NCI-H128 (cell line): ENCODE results near the gene PRR16.
"Not testable (repeated sequence)": the region's sequence is repeated elsewhere in the genome, so short reads cannot be mapped to it uniquely, and the experiment has no call there.

Source experiments
- DNase-seq: peaks from one replicate; lab custom pipeline; 2025; ENCODE audit not compliant: unreplicated experiment; lab: John Stamatoyannopoulos, UW

The PRR16 gene

DNA sequence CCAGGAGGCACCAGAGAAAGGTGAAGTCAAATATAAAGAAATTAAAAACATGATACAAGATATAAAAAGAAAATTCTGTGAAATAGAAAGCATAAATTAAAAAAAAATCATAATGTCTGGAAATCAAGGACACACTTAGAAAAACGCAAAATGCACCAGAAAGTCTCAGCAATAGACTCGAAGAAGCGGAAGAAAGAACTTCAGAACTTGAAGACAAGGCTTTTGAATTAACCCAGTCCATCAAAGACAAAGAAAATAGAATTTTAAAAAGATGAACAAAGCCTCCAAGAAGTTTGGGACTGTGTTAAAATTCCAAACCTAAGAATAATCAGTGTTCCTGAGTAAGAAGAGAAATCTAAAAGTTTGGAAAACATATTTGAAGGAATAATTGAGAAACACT is 168.3 kb downstream of the PRR16 start:
- no peak for DNase-seq

DNA sequence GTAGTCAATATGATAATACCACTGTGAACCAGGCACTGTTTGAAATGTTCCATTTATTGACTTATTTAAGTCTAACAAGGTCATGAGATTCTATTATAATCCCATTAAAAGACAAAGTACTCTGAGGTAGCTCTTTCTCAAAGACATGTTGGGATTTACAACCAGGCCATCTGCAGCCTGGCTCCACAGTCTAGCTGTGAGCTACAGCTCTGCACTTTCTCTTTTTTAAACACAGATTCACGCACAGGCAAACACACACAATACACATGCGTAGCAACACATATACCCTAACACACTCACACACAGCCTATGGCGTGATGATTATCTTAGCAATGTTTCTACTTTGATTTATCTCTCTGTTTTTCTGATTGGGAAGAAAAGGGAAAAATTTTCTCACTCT is 174.3 kb downstream of the PRR16 start:
- DNase-seq: no peak

DNA sequence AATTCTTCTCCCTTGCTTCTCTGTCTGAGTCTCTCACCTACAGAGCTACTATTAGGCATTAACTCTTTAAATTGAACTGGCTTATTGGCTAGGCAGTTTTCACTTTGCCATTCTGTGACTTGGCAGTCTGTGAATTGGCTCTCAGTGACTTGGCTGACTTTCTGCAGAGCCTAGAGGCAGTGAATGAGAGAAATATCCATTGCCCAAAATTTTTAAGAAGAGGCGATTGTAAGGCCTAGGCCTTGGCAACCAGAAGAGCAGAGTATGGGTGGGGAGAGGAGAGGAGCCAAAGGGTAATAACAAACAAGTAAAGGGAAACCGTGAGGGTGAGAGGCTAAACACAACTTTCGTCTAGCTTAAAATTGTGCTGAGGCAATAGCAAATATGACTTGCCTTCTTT is 176.7 kb downstream of the PRR16 start:
- DNase-seq: no peak

DNA sequence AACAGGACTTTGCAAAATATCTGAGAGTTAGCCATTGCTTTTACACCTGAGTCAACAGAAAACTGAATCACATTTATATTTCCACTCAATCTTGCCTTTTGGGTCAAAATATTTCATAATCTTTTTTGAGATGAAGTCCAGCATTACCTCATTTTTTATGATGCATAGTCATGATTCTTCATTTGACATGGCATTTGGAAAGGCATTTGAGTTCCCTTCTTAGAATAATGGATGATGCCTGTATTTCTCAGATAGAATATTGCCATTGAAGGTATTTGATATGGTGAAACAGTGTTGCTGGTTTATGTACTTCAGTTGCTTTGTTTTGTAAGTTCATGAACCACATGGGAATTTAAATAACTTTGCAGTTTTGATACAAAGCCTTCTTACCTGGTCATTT is 180.4 kb downstream of the PRR16 start:
- DNase-seq: no peak

DNA sequence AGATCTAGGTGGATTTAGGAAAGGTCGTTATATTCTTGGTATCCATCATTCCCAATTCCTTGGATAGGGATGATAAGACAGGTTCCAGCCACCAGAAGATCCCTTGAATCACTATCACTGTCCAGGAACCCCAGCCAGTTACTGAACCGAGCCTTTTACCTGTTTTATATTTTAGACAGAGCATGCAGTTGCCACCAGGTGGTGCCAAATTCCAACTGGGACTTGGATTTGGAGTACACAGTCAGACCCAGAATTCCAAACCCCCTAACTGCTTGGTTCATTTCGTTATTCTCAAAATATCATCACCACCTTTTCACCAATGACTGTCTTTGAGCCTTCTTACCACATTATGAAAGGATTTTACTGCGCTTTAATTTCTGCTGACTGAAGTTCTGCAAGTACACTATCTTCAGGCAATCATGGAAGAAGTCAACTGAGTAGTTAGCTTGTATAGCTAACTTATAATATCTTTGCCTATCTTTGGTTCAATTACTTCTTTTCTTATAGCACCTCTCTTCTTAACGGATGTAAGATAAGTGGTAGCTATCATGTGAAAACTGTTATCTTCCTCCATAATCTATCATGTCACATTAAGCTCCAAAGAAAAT is 191.8 kb downstream of the PRR16 start:
- DNase-seq: no peak

DNA sequence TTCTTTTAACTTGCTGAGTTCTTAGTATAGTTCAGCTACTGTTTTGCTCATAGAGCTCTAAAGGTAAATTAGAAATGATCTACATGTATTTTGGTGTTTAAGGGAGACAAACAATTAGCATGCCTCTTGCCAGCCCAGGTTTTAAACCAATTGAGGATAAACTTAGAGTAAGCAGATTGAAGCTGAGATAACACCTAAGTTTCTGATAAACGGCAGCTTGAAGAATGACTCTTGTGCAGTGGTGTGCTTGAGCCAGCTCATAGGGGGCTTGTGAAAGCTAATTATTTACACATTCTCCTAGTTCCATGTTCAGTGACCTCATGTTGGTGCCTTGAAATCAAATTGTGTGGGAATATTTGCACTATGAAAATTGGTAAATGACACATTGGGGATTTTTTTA is 193.0 kb downstream of the PRR16 start:
- no peak for DNase-seq

- no peak for DNase-seq
Observed at GRCh38 chr5:120677481-120677880, 213.4 kb downstream of the PRR16 start.

GRCh38 chr5:120678279-120678678 is 214.2 kb downstream of the PRR16 start:
- DNase-seq: no peak

DNA sequence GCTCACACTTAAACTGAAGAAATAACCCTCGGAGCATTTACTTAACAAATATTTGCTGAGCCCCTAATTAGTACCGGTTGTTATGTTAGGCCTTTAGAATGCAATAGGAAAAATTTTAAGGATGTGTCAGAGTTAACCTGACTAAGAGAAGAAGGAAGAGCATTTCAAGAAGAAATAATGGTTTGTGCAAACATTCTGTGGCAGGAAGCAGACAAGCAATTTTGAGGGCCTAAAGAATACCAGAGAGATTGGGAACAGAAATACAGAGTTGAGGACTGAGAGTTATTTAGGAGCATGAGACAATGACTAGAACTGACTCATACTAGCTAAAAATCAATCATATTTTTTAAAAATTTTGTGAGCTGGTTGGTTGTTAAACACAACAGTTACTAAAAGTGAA is 218.8 kb downstream of the PRR16 start:
- no peak for DNase-seq

- no peak for DNase-seq
Observed at GRCh38 chr5:120683580-120683979, 219.5 kb downstream of the PRR16 start.

DNA sequence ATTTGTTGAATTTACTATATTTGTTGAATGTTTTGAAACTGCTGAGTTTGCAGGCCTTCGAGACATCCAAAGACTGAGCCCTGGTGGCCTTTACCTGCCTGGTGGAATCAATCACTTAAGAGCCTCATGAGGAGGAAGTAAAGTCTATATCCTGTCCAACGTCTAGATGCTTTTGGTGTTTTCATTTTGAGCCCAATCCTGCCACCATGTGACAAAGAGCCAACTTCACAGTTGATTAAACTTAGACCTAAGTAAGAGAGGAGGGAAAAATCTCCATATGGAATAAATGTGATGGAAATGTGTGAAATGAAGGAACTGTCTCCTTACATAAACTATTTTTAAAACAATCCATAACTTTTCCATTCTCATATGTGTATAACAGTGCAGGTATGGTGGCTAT is 220.1 kb downstream of the PRR16 start:
- no peak for DNase-seq

- DNase-seq: no peak
Observed at GRCh38 chr5:120684749-120685415, 220.8 kb downstream of the PRR16 start.

DNA sequence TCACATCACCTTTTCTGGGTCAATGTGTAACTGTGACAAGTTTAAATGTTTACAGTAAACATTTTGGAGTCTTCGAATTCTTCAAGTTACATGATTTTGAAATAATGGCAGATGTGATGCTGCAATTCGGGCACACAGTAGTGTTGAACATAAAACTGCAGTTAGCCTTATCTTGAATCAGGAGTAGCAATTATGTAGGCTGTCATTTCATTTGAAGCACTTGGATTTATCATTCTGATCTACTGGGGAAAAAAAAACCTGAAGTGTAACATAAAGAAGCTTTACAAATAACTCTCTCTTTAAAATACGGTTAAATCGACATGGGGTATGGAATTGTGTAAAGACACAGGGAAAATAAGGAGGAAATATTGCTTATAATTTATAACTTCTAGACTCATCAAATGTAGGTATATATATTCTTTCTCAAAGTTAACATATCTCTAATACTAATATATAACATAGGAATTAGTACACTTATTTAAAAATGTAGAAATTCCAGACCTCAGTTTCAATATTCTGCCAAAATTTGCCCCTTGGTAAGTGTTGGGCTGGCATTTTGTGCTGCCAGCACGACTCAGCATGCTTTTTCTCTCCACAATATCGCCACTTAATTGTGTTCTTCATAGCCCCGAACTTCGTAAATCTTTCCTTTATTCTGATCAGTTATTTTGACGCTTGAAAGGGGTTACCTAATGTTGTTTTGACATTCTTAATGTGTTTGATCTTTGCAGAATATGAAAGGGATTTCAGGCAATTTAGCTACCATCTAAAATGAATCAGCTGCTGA is 226.7 kb downstream of the PRR16 start:
- DNase-seq: no peak

GRCh38 chr5:120692325-120692724 is 228.2 kb downstream of the PRR16 start:
- no peak for DNase-seq

- no peak for DNase-seq
Observed at GRCh38 chr5:120695368-120695880, 231.3 kb downstream of the PRR16 start.

- DNase-seq: no peak
Observed at GRCh38 chr5:120697147-120697546, 233.0 kb downstream of the PRR16 start.

DNA sequence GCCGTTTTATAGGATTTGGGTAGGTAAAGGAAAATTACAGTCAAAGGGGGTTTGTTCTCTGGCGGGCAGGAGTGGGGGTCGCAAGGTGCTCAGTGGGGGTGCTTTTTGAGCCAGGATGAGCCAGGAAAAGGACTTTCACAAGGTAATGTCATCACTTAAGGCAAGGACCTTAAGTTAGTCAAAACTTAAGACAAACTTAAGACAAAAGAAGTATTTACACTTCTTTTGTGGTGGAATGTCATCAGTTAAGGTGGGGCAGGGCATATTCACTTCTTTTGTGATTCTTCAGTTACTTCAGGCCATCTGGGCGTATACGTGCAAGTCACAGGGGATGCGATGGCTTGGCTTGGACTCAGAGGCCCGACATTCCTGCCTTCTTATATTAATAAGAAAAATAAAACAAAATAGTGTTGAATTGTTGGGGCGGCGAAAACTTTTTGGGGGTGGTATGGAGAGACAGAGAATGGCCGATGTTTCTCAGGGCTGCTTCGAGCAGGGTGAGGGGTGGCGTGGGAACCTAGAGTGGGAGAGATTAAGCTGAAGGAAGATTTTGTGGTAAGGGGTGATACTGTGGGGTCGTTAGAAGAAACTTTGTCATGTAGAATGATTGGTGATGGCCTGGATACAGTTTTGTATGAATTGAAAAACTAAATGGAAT is 233.7 kb downstream of the PRR16 start:
- DNase-seq: not testable (repeated sequence)

DNA sequence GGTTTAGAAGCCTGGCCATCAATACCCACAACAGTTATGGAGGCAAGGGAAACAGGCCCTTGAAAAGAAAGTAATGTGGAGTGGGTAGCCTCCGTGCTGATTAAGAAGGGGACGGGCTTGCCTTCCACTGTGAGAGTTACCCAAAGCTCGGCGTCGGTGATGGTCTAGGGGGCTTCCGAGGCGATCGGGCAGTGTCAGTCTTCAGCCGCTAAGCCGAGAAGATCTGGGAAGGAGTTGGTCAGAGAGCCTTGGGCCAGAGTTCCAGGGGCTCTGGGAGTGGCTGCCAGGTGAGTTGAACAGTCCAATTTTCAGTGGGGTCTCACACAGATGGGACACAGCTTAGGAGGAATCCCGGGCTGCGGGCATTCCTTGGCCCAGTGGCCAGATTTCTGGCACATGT is 236.6 kb downstream of the PRR16 start:
- DNase-seq: not testable (repeated sequence)

DNA sequence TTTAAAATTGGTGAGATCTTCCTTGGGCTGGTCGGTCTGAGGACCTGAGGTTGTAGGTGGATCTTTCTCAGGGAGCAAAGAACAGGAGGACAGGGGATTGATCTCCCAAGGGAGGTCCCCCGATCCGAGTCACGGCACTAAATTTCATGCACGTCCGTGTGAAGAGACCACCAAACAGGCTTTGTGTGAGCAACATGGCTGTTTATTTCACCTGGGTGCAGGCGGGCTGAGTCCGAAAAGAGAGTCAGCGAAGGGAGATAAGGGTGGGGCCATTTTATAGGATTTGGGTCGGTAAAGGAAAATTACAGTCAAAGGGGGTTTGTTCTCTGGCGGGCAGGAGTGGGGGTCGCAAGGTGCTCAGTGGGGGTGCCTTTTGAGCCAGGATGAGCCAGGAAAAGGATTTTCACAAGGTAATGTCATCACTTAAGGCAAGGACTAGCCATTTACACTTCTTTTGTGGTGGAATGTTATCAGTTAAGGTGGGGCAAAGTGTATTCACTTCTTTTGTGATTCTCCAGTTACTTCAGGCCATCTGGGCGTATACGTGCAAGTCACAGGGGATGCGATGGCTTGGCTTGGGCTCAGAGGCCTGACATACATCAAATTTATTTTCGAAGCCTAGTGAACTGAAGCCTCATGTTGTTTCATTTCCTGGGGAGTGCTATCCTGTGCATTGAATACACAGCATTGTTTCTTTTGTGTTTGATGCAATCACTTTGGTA is 238.9 kb downstream of the PRR16 start:
- DNase-seq: not testable (repeated sequence)

GRCh38 chr5:120703918-120704587 is 240.0 kb downstream of the PRR16 start:
- DNase-seq: no peak
